AG04450 (cell line): Measurements from ENCODE around the gene TNKS1BP1. TPM values are rescaled to one million over a fixed set of nuclear protein-coding genes. Genes with fewer than 3 reads are reported as not detected.

ENCODE experiments used
- CTCF ChIA-PET: fragments of 300-600, 350-600 bp; formaldehyde crosslinking; extraction: SDS; loops from one replicate; lab custom pipeline; 2022; ENCODE audit warnings: antibody characterized with exemption, inconsistent platforms; lab: Charles Lee
- POLR2A ChIA-PET: fragments of 350-600 bp; formaldehyde crosslinking; extraction: SDS; loops from one replicate; lab custom pipeline; 2021; ENCODE audit warnings: antibody characterized with exemption, inconsistent platforms; lab: Yijun Ruan, JAX
- DNase-seq: peaks from one replicate; pipeline ENCODE4 v3.0.0-alpha.2; 2011; ENCODE audit warnings: low read depth, low spot score
- H3K27ac ChIP-seq: one replicate; pipeline ENCODE4 v1.5.1; 2012; ENCODE audit warnings: low read depth, low read length, control low read depth
- H3K27me3 ChIP-seq: one replicate; pipeline ENCODE4 v1.6.0; 2012; ENCODE audit warnings: low read length; ENCODE audit not compliant: control insufficient read depth, insufficient read depth
- H3K4me3 ChIP-seq: 2 replicates; pipeline ENCODE4 v1.5.1; 2011; ENCODE audit warnings: mild to moderate bottlenecking, low read depth, low read length, control low read depth
- H3K9me3 ChIP-seq: 2 replicates; pipeline ENCODE4 v1.5.1; 2012; ENCODE audit warnings: low read length; ENCODE audit not compliant: control insufficient read depth, insufficient read depth
- polyA plus RNA-seq: library from polyadenylated mRNA; depleted of rRNA; stranded (reverse); fragments of >200 nt; gene quantifications from 2 replicates; pipeline ENCODE4 v1.2.3, GENCODE V29; 2011
- TF ChIP-seq, protein P1 (sequence below): IDR thresholded peaks from 2 replicates; pipeline ENCODE4 v1.5.1; 2011; ENCODE audit warnings: low read depth, low read length, control low read depth, inconsistent platforms

The TNKS1BP1 gene
- polyA plus RNA-seq, 1 experiment, result 59.4 TPM

DNA sequence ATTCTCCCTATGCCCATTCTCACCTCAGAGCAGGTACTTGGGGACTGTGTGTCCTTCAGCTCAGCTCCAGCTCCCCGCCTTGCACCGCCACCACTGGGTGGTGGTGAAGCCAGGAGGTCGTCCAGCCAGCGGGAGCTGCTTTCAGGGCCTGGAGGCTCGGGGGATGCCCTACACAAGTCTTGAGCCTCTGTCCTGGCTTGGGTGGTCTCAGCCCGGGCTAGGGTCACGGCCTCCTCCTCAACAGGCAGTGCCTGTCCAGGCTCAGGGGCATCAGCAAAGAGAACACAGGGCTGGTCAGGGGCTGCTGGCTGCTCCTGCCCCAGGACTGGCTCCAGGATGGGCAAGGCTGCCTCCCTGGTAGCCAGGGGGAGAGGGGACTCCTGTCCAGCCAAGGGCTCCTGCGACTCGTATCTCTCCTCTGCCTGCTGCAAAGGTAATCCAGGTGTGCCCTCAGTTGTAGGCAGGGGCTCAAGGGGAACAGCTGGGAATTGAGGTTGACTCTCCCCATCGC is 12.2 kb downstream of the TNKS1BP1 start:
- H3K27ac ChIP-seq, result peak overlapping the region; percentile 88
- ChIA-PET POLR2A (interaction anchor here (2.4 to 4.2 kb wide), 2 partner anchors 9 to 12 kb away, joined by 20 to 44 read pairs; partner anchors contain the start of gene TNKS1BP1), CTCF (interaction anchor here (1.0 kb wide), 1 partner anchor 63 kb away, joined by 4 read pairs; no protein-coding TSS in a partner anchor)
- no peak for DNase-seq
- H3K4me3 ChIP-seq, result no peak overlapping the region
- TF ChIP-seq, protein P1, sequence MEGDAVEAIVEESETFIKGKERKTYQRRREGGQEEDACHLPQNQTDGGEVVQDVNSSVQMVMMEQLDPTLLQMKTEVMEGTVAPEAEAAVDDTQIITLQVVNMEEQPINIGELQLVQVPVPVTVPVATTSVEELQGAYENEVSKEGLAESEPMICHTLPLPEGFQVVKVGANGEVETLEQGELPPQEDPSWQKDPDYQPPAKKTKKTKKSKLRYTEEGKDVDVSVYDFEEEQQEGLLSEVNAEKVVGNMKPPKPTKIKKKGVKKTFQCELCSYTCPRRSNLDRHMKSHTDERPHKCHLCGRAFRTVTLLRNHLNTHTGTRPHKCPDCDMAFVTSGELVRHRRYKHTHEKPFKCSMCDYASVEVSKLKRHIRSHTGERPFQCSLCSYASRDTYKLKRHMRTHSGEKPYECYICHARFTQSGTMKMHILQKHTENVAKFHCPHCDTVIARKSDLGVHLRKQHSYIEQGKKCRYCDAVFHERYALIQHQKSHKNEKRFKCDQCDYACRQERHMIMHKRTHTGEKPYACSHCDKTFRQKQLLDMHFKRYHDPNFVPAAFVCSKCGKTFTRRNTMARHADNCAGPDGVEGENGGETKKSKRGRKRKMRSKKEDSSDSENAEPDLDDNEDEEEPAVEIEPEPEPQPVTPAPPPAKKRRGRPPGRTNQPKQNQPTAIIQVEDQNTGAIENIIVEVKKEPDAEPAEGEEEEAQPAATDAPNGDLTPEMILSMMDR, result no peak
- H3K27me3 ChIP-seq, result no peaks in the 10 kb centered on the region
- no peaks in the 10 kb centered on the region for H3K9me3 ChIP-seq

DNA sequence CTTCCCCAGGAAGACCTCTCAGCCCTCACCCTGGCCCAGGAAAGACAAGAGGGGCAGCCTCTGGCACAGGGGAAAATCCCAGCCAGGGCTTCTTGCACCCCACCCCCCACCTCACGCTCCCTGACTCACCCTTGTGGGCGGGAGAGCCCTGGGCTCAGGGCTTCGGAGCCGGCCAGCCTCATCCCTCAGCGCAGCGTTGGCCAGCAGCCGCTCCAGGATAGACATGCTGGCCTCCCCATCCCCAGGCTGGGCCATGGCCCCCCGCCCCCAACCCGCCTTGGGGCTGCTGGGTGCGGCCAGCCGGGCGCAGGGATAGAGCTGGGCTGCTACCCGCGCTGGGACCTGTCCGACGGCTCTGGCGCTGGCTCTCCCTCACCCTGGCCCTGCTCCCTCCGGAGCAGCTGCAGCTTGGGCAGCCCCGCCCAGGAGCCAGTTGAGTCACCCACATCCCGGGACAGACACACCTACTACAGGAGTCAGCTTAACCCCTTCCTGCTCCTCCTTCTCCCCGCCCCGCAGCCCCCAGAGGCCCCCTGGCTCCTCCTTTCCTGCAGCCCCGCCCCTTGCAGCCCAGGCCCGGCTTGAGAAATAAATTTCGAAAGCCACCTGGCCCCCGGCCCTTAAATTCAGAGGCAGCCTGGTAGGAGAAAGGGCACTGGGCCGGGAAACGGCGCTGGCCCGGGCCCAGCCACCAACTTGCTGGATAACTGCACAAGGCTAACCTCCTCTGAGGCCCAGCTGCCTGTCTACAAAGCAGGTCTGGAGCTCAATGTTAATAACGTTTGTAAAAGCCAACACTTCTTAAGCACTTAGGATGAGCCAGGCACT is 13.4 kb downstream of the TNKS1BP1 start:
- H3K4me3 ChIP-seq, result peak overlapping the region; percentile 67
- H3K27me3 ChIP-seq, result no peaks in the 10 kb centered on the region
- CTCF ChIA-PET, result interaction anchor here (0.7 to 1.1 kb wide), 2 partner anchors 14 to 61 kb away, joined by 3 to 5 read pairs; no protein-coding TSS in a partner anchor
- peak overlapping the region; percentile 88 for H3K27ac ChIP-seq
- POLR2A ChIA-PET, result interaction anchor here (0.5 to 4.2 kb wide), 9 partner anchors 11 to 134 kb away, joined by 3 to 44 read pairs (median 6); partner anchors contain the start of genes SSRP1 and TNKS1BP1
- DNase-seq, result peak; percentile 94
- TF ChIP-seq, protein P1, result no peak
- H3K9me3 ChIP-seq, result no peaks in the 10 kb centered on the region

DNA sequence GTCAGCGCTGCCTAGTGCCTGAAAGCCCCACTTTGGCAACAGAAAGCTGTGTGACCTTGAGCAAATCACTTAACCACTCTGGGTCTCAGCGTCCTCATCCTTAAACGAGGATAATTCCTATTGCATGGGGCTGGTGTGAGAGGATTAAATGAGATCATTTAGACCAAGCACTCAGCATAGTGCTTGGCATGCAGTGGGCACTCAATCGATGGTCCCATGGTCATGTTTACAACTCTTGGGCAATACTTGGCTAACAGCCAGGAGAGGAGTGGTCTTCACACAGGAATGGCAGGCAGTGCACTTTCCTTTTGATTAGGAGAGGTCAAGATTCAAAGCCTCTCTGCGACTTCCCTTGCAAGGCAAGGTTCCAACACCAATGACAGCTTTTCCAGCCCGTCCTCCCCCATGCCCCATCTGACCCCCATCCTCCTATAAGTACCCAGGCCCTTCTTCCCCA is 14.1 kb downstream of the TNKS1BP1 start:
- Histone ChIP-seq H3K27ac (peak overlapping the region; percentile 88), H3K9me3 (no peaks in the 10 kb centered on the region), H3K4me3 (peak overlapping the region; percentile 67), H3K27me3 (no peaks in the 10 kb centered on the region)
- DNase-seq, result no peak
- POLR2A ChIA-PET, result interaction anchor here (1.0 to 4.2 kb wide), 4 partner anchors 11 to 25 kb away, joined by 6 to 44 read pairs (median 6); partner anchors contain the start of gene SSRP1
- TF ChIP-seq, protein P1, result no peak
- CTCF ChIA-PET, result no interaction called here

DNA sequence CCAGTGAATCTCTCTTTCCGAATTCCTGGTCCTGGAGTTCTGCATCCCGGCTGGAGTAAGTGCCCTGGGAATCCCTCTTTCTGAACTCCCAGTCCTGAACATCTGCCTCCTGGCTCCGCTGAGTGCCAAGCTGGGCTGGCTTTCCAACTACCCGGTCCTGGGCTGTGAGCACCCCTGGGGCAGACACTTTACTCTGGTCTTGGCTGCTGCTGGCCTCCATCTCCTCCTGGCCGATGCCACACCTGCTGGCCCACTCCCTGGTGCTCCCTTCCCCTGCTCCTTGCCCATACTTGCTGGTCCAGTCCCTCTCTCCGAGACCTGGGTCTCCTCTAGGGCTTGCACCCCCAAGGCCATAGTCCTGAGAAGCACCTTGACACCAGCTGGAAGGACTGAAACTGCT is 14.7 kb downstream of the TNKS1BP1 start:
- Histone ChIP-seq H3K9me3 (no peaks in the 10 kb centered on the region), H3K4me3 (peak overlapping the region; percentile 67; the same call in 1 of the 2 replicates), H3K27me3 (no peaks in the 10 kb centered on the region), H3K27ac (peak overlapping the region; percentile 88)
- ChIA-PET POLR2A (no interaction called here), CTCF (interaction anchor here (1.0 to 1.6 kb wide), 2 partner anchors 8 to 61 kb away, joined by 3 to 4 read pairs; no protein-coding TSS in a partner anchor)
- TF ChIP-seq, protein P1, result no peak
- no peak for DNase-seq
